Measurements from ENCODE around the gene LHX3.

DNA sequence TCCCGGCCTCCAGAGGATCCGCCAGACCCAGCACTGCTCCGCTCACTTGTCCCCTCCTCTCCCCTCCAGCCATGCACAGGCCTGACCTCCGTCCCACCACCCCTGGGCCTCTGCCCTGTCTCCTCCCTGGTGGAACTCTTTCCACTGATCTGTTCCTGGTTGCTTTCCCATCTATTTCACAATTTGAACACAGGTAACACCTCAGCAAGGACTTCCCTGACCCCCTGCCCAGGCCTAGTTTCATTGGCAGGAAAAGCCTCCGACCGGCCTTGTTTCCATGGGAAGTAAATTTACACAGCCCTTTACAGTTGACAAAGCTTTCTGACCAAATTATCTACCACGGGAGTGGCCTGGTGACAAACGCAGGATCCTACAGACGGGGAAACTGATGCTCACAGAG is 25.8 kb upstream of the LHX3 start:
- TF ChIP-seq CTCF (IDR thresholded peaks at IDR 0.05) (no peak), POLR2A (IDR thresholded peaks at IDR 0.05) (no peak), POLR2AphosphoS5 (IDR thresholded peaks at IDR 0.05; ENCODE audit: insufficient read depth in 1 of 2, low read depth in 1 of 2) (no peak)
